HG02763 (cell line): ENCODE data around the gene DDX19B.
"Not testable (repeated sequence)": the region's sequence is repeated elsewhere in the genome, so short reads cannot be mapped to it uniquely, and the experiment has no call there.

ENCODE experiments used
- ATAC-seq: cut with Tn5 transposase; IDR thresholded peaks from one replicate; pipeline ENCODE4 v1.9.1; 2021; ENCODE audit warnings: mild to moderate bottlenecking, moderate library complexity; ENCODE audit not compliant: unreplicated experiment

Gene DDX19B

DNA sequence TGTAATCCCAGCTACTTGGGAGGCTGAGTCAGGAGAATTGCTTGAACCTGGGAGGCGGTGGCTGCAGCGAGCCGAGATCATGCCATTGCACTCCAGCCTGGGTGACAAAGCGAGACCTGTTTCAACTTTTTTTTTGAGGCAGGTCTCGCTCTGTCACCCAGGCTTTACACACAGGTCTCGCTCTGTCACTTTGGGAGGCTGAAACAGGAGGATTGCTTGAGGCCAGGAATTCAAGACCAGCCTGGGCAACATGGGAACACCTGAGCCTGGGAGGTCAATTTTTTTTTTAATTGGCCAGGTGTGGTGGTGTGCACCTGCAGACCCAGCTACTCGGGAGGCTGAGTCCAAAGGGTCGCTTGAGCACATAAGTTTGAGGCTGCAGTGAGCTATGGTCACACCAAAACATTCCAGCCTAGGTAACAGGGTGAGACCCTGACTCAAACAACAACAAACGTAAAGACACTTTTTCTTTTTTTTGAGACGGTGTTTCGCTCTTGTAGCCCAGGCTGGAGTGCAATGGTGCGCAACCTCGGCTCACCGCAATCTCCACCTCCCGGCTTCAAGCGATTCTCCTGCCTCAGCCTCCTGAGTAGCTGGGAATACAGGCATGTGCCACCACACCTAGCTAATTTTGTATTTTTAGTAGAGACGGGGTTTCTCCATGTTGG, 11.5 kb upstream of the DDX19B start:
- ATAC-seq = not testable (repeated sequence)

DNA sequence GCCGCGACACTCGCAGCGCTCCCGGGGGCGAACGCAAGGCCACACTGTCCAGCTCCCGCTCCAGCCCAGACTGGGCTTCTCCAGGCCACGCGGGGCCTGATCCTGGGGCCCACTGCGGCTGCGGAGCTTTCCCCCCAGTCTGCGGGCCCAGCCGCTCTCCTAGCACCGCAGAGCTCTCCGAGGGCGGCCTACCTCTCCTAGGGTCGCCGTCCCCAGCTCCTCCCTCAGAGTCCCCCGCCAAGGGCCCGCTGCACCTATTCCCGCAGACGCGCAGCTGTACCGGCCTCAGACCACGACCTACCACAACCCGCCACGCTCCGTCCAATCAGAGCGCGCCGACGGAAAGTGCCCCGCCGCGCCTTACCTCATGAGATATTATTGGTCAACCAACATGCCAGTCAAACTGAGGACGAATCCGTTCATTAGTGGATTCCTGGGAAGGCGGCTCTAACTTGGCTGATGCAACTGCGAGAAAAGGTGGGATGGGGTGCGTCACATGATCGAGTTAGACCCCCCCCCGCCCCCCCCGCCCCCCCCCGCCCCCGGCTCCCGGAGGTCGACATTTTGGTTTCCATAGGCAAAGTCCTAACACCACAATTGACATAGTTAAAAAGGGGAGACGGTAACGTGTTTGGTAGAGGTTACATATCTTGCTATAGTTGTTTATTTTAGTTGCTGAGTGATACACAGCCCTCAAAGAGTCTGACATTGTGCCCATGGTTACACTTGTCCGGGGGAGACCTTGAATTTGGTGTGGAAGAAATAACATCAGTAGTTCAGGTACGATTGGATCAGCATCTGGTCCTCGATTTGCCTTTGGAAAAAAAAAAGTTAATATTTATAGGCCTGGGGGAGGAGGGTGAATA, 9.5 kb upstream of the DDX19B start, which contains the start of gene AARS1:
Gene AARS1, minus strand, starts transcription at position 278 of the 866 bp plus-strand sequence. CDS start 6,743 bp downstream, outside the sequence.
- peak; percentile 97 for ATAC-seq

DNA sequence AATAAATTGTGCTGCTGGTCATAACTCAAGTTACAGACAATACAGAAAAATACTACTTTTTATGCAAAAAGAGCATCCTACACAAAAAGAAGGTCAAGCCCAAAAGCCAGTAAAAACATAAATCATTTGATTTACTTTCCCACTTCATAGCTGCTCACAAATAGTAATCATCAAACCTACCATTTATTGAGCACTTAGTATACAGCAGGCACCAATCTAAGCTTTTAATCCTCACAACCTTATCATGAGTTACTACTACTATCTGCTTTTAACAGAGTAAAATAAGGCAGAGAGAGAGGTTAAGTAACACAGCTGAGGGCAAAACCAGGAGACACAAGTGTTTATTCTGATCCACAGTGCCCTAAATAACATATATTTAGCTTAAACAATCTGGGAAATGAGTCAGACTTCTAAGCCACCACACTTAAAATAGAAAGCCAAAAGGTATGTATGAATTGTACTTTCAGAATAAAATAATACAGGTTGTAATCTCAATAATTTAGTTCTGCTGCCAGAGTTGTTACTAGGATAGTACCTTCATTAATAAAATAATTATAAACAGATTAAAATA, 8.0 kb upstream of the DDX19B start:
- ATAC-seq = no peak

DNA sequence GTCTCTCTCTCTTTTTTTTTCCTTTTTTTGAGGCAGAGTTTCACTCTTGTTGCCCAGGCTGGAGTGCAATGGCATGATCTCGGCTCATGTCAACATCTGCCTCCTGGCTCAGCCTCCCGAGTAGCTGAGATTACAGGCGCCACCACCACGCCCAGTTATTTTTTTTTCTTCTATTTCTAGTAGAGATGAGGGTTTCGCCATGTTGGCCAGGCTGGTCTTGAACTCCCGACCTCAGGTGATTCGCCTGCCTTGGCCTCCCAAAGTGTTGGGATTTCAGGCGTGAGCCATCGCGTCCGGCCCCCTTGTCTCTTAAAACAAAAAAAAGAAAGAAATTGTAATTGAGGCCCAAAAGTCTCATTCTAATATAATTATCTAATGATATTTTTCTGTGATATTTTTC, 6.8 kb upstream of the DDX19B start:
- not testable (repeated sequence) for ATAC-seq

DNA sequence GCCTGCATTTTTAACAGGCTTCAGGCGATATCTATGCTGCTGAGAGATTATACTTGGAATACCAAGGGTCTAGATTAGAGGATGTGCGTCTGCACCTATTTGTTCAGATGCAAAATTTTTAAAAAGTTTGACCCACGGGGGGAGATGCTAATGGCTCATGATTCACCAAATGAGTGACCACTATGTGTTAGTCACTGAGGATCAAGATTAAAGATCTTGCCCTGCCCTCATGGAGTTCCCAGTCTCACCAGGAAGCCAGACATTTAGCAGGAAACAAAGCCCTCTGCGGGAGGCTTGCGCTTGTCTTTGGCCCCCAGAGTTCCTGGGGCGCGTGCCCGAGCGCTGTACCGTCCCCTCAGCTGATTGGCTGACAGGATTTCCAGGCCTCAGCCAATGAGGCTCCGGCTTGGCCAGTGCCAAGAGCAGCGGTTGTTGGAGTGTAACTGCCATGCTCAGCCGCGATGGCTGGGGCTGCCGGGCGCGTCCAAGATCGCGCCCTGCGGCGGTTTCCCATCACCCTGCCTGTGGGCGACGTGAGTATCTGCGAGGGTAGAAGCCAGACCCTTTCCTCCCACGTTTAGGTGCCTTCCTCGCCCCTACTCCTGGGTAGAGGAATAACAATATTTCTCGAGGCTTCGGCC, 4.5 kb upstream of the DDX19B start:
- ATAC-seq = no peak

DNA sequence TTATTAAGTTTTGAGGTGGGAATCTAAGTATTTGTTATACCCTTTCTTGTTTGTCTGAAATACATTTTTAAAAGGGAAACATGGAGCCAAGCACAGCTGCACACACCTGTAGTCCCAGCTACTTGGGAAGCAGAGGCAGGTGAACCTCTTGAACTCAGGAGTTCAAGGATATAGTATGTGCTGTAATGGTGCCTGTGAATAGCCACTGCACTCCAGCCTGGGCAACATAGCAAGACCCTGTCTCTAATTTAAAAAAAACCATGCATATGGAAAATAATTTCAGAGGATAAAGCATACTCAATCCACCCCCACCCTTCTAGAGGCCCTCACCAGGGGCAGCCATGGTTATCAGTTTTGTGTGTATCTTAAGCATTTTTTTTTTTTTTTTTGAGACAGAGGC, 3.4 kb upstream of the DDX19B start:
- ATAC-seq = no peak

DNA sequence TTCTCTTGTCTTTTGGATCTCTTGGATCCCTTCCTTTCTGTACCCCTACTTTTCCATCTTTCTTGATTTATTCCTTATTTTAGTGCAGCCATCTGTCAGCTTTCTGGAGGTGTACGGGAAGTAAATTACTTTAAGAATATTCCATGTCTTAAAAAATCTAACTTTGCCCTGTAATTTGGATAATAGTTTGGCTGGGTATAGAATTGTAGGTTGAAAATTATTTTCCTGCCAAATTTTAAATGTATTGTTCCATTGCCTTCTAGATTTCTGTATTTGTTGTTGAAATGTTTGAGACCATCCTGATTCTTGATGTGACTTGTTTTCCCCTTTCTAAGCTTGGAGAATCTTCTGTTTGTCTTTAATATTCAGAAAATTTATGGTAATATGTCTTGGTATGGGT, 2.1 kb downstream of the DDX19B start:
- ATAC-seq = no peak

DNA sequence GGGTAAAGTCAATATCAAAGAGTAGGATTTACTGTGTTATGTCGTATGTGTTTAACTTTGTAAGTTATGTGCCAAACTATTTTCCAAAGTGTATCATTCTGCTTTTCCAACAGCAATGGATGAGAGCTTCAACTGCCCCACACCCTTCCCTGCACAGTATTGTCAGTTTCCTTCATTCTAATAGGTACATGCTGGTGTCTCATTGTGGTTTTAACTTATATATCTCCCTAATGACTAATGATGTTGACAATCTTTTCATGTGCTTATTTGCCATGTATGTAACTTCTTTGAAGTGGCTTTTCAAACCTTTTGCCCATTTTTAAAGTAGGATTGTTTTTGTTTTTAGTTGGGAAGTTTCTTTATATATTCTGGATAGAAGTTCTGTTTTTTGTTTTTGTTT, 3.8 kb downstream of the DDX19B start:
- no peak for ATAC-seq

DNA sequence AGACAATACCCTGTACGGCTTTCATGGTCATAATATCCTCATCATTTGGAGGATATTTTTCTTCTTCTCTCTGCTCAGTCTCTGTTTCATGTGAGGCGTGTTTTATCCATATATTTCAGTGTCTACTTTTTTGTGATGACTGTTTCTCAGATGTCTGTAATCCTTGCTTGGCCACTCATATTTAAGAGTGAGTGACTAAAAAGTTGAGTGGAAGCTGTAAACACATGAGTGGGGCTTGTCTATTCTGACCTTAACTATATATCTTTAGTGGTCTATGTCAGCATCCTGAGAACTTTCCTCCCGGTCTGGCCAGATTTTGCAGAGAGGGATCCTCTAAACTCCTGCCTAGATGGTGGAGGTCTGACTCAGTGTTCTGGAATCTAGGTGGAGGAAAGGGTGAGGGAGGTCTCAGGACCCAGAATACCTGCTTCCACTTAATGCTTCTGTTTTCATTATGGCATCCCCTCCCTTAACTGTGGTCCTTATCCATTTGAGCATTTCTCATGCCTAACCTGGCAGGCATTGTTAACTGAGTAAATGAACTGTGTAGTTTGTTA, 6.0 kb downstream of the DDX19B start:
- ATAC-seq = no peak

DNA sequence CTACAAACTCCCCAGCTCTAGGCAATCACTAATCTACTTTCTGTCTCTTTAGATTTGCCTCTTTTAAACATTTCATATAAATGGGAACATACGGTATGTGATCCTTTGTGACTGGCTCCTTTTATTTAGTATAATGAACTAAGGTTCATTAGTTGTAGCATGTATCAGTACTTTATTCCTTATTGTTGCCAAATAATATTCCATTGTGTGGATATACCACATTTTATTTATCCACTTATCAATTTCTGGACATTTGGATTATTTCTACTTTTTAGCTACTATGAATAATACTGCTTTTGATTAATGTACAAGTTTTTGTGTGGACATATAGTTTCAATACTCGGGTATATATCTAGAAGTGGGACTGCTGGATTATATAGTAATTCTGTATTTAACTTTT, 7.9 kb downstream of the DDX19B start:
- no peak for ATAC-seq

DNA sequence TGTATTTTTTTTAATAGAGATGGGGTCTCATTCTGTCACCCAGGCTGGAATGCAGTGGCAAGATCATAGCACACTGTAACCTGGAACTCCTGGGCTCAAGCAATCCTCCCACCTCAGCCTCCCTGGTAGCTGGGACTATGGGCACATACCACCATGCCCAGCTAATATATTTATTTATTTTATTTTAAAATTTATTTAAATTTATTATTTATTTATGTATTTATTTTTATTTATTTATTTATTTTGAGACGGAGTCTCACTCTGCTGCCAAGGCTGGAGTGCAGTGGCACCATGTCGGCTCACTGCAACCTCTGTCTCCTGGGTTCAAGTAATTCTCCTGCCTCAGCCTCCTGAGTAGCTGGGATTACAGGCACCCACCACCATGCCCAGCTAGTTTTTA, 8.7 kb downstream of the DDX19B start:
- ATAC-seq = not testable (repeated sequence)

DNA sequence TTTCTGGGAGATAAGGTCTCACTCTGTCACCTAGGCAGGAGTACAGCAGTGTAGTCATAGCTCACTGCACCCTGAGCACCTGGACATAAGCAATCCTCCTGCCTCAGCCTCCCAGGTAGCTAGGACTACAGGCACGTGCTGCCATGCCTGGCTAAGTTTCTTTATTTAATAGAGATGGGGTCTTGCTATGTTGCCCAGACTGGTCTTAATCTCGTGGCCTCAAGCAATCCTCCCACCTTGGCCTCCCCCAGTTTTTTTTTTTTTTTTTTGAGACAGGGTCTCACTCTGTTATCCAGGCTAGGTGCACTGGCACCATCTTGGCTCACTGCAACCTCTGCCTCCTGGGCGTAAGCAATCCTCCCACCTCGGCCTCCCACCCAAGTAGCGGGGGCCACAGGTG, 21.1 kb downstream of the DDX19B start:
- no peak for ATAC-seq

DNA sequence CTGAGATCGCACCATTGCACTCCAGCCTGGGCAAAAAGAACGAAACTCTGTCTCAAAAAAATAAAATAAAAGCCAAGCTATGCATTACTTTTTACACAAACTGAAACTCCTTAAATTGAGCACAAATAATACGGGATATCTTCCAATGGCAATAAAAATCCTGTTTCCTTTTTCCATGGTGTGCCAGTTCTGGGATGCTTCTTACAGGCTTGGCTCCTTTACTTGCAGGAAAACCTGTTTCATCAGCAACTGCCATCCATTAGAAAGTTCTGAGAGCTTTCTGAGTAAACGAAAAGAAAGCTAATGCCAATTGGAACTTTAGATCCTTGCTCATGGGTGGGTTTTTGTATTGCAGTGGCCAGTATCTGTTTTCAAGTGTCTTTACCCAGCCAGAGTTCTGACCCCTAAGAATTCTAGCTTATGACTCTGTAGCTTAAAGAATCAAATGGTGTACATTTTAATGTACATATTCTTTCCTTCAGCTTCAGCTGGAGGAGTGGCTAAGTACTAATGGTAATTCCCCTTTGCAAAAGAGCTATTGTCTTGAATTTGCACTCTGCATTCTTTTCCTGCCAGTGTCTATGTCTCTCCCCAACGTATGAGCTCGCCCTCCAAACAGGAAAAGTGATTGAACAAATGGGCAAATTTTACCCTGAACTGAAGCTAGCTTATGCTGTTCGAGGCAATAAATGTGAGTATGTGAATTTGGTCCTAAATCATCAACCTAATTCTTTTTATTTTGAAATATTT, 26.2 kb downstream of the DDX19B start:
- ATAC-seq = no peak

DNA sequence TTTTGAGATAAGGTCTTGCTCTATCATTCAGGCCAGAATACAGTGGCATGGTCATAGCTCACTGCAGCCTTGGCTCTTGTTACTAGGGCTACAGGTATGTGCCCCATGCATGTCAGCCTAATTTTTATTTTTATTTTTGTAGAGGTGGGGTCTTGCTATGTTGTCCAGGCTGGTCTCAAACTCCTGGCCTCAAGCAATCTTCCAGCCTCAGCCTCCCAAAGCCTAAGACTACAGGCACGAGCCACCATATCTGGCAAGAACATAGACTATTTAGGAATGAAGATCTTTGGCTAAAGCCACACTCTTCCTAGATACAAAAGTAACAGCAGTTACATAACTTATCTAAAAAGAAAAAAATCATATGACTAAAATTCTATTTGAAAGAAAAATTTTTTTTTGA, 32.1 kb downstream of the DDX19B start:
- no peak for ATAC-seq

DNA sequence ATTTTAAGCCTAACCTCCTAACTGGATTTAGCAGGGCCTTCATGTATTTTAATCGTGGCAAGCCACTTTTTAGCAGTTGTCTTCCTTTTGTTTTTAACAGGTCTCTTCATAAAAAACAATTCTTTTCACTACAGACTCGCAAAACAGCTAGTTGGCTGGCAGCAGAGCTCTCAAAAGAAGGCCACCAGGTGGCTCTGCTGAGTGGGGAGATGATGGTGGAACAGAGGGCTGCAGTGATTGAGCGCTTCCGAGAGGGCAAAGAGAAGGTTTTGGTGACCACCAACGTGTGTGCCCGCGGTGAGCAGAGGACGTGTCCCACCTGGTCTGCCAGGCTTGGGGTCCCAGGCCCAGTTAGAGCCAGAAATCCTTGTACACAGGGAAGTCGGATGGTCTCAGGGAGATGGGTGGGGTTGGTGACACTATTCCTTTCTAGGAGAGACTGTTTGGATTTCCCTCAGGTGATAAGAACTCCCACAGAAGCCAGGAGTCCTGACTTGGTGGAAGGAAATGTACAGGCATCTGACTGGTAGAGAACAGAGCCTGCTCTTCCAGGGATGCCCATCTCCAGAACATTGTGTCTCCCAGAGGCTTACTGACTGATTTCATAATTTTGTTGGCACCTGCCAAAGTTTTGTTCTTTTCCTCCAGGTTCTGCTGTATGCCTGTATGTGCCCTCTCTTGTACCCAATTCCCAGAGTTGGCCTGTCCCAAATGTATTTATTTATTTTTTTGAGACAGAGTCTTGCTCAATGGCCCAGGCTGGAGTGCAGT, 32.8 kb downstream of the DDX19B start:
- no peak for ATAC-seq

DNA sequence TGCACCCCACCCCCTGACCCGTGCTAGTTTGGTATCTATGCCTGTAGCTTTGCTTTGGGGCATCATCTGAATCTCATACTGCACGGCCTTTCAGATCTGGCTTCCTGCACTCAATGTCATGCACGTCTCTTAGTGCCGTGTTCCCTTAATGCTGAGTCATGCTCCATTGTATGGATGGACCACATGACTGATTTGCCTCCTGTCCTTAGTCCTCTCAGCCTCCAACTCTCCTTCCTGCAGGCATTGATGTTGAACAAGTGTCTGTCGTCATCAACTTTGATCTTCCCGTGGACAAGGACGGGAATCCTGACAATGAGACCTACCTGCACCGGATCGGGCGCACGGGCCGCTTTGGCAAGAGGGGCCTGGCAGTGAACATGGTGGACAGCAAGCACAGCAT, 33.7 kb downstream of the DDX19B start:
- ATAC-seq = not testable (repeated sequence)

DNA sequence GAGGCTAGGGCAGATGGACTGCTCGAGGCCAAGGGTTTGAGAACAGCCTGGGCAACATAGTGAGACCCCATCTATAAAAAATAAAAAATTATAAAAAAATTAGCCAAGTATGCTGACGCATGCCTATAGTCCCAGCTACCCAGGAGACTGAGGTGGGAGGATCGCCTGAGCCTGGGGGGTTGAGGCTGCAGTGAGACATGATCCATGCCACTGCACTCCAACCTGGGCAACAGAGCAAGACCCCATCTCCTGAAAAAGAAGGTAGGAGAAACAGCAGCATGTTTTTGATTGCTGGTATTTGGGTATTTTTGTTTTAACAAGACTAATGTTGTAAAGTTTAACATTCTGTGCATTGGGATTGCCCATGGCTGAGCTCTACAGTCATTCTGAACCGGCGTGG, 38.8 kb downstream of the DDX19B start:
- ATAC-seq = no peak

DNA sequence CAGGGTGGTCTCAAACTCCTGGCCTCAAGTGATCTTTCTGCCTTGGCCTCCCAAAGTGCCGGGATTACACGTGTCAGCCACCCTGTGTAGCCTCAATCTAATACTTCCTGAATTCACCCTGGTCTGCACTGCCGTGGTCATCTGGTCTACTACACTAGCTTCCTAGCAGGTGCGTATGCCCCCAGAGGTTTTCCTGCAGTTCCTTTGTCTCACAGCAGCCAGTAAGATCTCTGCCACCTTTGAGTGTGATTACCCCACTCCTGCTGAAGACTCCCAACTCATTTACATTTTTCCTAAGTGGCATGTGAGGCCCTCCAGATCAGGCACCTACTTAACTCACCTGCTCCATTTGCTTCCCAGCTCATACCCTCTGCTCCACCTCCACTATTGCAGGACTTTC, 42.6 kb downstream of the DDX19B start:
- ATAC-seq = no peak

DNA sequence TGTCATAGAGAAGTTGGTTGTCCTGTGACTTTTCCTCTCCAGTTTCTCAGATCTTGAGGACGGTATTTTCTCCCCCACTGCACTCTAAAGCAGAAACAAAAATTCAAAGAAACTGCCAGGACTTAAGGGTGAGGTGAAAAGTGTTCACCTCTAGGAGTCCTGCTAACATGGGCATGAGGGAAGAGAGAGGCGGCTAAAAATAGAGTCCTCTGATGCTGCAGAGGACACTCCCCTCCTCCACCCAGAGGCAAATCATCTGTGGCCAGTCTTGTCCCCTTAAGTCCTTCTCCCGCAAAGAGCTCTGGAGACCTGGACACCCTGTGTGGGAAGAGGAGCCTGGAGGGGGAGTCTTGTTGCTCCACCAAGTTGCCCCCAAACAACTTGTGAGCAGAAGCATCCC, 43.0 kb downstream of the DDX19B start:
- ATAC-seq = no peak

DNA sequence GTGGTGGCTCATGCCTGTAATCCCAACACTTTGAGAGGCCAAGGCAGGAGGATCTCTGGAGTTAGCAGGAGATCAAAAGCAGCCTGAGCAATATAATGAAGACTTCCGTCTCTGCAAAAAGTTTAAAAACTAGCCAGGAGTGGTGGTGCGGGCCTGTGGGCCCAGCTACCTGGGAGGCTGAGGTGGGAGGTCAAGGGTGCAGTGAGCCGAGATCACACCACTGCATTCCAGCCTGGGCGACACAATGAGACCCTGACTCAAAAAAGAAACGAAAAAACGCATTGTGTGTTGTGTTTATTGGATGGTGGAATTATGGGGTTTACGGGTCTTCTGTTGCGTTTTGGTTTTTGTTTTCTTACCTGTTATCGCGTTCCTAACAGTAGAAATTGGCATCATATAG, 46.9 kb downstream of the DDX19B start:
- no peak for ATAC-seq
